GM19043 (cell line): Measurements from ENCODE around the gene PARP15.
"Not testable (repeated sequence)": the region's sequence is repeated elsewhere in the genome, so short reads cannot be mapped to it uniquely, and the experiment has no call there.

Source experiments
- ATAC-seq: cut with Tn5 transposase; IDR thresholded peaks from one replicate; pipeline ENCODE4 v1.9.1; 2021; ENCODE audit warnings: low read depth; ENCODE audit not compliant: unreplicated experiment

The PARP15 gene

DNA sequence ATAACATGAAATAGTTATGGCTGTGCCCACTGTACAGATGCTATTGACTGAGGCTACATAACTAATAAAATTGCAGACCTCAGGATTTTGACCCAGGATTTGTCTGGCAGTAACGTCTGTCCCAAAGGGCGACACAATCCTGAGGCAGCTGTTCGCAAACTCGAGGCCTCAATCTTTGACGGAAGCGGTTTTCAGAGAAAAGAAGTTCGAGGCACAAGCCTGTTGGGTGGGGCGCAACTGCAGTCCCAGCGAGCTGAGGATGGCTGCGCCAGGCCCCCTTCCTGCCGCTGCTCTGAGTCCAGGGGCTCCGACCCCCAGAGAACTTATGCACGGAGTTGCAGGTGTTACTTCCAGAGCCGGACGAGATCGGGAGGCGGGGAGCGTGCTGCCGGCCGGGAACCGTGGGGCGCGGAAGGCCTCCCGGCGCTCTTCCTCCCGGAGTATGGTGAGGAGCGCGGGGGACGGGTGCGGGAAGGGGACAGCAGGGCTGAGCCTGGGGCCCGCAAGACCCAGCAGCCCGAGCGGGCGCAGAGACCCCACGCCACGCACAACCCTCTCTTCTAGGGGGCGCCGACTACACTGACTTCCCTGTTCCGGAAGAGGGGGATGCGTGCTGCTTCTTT lies at the start of gene PARP15:
Gene PARP15, plus strand, starts transcription at position 242 of the 623 bp plus-strand sequence. Its CDS starts 18 bp downstream, at position 260.
- no peak for ATAC-seq

DNA sequence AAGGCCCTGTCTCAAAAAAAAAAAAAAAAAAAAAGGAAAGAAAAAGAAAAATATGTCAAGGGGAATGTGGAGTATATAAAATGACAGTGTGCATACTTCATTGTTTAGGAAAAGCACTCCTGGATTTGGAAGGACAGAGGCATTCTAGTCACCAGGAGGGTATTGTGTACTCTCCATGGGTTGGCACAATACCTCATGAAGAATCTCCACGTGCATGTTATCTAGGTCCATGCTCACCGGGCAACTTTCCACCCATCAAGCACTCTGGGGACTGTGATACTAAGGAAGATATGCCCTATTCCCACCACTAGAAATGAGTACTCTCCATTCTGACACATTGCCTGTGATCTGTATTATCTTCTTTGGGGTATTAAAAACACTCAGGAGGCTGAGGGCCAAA lies 47.3 kb upstream of the PARP15 start:
- no peak for ATAC-seq

DNA sequence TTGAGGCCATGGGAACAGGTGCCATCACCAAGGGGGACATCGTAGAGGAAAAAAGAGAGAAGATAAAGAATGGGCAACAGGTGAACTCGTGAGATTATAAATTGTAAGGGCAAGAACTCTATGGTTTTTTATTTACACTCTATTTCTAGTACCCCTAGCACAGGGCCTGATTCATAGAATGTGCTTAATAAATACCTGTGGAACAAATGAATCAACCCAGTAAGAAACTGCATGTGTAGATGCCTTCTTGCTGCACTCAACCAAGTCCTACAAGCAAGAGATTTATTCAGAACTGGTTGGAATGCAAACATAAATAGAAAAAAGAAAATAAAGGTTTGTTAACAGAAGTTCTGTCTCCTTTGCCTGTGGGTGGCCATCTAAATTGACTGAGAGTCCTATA lies 44.0 kb upstream of the PARP15 start:
- ATAC-seq: no peak

DNA sequence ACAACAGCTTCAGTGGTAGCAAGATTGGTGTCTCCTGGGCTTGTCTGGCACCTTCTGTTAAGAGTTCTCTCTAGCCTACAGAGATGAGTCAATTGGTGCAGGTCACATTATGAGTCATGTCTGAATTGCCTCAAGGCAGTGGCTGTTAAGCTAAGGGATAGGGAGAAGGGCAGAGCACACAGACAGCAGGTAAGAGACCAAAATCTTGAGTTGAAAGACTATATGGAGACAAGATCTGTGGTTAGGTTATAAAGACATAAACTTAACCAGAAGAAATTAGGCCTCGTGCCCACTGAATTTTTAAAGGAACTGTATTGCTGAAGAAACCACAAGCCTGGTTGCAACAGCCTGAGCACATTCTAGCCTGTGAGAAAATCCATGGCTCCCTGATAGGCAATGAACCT lies 43.5 kb upstream of the PARP15 start:
- ATAC-seq: peak; percentile 99

DNA sequence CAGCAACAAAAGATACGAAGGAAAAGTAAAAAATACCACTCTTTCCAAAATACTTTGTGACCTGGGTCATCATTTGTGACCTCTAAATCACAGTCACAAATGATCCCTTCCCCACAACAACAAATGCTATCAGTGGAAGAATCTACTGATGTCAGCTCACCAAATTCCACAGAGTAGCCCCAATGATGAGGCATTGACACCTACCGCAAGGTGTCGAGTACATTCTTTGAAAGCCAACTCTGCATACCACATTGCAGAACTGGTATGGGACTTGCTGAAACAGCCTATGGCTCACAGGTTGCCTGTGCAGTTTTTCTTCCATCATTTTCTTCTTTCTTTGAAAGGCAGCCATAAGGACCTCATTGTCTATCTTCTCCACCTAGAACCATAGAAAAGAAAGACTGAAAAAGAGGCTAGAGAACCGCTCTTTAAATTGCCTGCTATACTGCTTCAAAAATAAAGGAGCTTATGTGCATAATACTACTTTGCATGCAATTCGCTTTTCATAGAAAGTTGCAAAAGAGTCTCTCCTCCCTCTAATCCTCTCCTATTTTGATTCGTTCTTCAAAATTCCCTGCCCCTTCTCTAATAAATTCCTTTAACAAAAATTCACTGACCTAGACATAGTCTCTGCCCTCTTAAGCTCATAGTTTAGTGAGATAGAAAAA lies 41.4 kb upstream of the PARP15 start:
- ATAC-seq: no peak

DNA sequence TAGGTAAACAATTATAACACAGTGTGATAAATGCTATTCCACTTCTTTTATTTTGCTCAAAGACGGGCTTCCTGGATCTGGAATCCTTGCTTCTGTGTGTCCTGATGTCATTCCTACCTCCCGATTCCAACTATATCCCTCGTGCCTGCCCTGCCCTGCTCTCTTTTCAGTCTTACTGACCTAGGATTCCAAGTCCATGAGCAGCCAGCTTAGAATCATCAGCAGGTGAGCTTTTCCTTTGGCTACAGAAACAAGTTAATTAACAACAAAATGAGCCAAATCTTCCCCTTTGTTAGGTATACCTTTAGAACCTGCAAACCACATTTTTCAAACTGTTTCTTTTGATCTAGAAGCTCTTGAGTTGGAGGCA lies 40.8 kb upstream of the PARP15 start:
- no peak for ATAC-seq

DNA sequence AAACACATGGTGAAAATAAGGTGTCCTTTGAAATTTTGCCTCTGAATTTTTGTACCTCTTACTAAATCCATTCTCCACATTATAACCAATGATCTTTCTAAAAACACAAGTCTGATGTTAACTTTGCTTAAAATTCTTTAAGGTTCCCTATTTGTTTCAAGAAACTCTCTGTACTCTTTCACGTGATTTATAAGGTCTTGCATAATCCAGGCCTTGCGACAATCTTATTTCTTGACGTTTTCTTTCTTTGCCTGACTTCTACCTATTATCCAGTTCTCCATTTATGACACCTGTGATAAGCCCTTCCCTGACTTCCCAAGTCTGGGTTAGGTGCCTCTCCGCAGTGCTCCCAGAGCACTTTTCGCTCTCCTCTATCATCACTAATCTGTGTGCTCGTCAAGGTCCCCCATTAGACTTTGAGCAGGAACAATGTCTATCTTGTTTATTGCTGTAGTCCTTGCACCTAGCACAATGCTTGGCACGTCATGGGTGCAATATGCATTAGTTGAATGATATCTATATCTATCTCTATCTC lies 38.4 kb upstream of the PARP15 start:
- no peak for ATAC-seq

DNA sequence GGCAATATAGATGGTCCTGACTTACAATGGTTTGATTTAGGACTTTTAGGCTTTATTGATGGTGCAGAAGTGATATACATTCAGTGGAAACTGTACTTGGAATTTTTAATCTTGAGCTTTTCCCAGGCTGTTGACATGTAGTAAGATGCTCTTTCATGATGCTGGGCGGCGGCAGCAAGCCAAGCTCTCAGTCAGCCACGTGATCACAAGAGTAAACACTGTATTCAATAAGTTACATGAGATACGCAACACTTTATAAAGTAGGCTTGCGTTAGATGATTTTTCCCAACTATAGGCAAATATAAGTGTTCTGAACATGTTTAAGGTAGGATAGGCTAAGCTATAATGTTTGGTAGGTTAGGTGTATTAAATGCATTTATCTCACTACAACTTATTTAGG lies 31.3 kb upstream of the PARP15 start:
- ATAC-seq: no peak

DNA sequence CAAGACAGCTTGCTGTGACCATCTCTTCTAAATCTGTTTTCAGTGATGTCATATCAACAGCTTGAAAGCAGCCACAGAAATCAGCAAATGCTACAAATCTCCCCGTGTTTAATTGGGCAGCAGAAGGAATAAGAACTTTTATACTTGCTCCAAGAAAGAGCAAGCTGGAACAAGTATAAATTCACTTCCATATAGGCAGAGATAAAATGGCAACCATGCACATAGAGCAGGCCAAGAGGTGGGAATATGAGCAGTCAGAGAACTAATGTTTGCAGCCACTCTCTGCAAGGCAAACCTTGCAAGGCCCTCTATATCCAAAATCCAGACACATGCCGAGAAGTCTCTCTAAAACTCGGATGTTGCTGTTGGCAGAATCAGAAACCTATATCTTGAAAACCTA lies 29.4 kb upstream of the PARP15 start:
- ATAC-seq: no peak

DNA sequence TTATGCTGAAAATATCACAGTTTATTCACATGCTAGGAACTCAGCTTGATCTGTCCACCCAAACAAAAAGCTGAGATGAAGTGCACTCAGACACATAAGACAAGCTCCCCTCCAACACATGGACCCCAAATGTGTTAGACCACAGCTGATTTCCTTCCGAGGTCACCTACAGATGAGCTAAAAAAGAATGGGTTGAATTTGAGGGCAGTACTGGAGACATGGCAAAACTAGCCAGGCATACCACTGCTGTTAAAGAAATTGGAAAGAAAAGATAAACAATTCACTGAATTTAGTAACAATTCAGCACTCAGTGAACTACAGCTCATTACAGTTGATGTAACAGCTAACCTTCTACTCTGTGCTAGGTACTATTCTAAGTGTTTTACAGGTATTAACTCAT lies 28.8 kb upstream of the PARP15 start:
- no peak for ATAC-seq

DNA sequence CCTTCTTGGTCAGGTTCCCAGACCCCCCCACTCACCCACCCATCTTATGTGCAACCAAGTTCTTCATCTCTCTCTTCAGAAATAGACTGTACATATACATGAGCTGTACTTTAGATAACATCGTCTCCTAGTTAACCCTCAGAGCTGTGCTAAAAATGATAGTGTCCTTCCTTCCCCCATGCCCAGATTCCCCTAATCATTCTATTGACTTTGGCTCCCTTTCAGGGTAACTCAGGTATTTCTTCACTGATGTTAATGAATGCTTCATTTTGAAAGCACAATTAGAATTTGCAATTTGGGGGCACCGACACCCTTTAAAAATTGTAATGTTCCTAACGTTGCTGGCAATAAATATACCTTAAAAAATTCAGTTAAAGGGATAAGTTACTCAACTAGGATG lies 24.3 kb upstream of the PARP15 start:
- no peak for ATAC-seq

DNA sequence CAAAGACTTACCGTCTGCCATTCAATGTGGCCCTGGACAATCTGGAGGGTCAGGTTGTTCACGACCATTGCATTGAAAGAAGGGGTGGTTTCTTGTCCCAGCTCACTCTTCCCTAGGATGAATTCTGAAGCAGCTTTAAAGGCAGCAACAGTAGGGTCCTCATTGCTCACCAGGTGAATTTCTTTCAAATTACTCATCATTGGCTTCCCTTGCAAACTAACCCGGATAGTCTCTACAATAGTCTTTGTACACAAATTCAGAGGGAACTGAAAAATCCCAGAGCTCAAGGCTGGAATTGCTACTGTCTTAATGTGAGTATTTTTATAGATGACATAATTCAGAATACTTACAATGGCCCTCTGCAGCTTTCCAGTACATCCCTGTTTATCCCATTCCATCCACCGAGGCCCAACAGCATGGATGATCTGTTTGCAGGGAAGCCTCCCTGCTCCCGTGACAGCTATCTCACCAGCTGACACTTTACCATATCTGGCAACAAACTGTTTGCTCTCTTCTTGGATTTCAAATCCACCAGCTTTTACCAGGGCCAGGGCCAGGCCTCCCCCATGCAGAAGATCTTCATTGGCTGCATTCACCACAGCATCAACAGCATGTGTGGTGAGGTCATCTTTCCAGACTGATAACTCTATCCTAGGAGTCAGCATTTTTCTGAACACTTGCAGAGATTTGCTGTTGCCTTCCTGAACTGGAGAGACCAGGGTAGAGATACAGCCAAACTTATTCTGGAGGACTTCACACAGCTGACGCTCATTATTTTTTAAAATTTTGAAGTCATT lies 22.0 kb upstream of the PARP15 start:
- no peak for ATAC-seq

DNA sequence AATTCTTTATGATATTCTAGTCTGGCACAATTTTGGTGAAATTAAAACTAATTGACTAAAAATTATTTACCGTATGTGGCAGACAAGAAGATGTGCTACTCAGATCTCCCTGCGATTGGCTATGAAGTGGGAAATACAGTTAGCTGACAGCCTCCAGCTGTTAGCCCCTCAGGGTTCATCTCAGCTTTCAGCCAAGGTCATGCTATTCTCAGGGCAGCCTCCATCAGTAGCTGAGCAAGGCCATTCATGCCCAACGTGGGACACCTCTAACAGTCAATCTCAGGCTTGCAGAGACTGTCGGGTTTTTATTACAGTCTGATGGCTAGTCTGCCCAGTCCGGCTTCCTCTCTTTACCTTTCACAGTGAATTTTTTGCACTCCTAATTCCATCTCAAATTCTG lies 20.1 kb upstream of the PARP15 start:
- ATAC-seq: no peak

DNA sequence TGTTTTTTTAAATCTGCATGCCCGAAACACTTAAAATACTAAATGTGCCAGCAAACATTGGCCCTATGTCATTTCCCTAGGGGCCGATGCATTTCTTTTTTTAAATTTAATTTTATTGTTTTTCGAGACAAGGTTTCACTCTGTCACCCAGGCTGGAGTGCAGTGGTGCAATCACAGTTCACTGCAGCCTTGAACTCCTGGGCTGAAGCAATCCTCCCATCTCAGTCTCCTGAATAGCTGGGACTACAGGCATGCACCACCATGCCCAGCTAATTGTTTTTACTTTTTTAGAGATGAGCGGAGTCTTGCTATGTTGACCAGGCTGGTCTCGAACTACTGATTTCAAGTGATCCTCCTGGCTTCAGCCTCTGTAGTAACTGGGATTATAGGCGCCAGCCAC lies 18.8 kb upstream of the PARP15 start:
- ATAC-seq: no peak

DNA sequence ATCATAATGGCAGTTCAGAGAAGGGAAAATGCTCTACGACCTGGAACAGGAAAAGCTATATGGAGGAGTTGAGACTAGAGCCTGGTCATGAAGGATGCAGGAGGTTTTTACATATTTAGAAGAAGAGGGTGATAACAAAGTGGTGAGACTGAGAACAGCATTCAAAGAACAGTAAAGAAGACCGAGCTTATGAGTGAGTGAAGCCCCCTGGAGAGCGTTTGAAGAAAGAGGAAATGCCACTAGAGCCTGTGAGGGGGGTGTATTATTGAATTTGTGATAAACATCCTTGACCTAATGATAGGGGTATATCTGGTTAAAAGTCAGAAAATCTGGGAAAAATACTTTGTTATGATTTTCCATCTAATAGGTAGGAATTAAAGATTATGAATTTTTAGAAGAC lies 17.5 kb upstream of the PARP15 start:
- ATAC-seq: no peak

DNA sequence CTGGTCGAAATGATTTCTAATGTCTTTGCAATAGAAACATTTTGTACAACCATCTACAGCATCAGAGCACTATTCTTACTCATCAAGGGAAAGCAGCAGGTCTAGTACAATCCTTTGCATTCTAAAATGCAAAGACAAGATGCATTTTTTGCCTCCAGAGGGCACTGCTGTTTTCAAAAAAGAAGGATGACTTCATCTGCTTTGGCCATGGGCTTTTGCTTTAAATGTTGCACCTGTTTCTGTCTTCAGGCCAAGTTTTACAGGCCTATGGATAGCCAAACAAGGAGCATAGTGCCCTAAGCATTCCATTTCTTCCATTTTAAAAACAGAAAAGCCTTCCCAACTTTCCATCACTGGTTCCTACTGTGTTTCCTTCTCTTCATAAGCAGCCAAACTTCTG lies 16.8 kb upstream of the PARP15 start:
- ATAC-seq: no peak

DNA sequence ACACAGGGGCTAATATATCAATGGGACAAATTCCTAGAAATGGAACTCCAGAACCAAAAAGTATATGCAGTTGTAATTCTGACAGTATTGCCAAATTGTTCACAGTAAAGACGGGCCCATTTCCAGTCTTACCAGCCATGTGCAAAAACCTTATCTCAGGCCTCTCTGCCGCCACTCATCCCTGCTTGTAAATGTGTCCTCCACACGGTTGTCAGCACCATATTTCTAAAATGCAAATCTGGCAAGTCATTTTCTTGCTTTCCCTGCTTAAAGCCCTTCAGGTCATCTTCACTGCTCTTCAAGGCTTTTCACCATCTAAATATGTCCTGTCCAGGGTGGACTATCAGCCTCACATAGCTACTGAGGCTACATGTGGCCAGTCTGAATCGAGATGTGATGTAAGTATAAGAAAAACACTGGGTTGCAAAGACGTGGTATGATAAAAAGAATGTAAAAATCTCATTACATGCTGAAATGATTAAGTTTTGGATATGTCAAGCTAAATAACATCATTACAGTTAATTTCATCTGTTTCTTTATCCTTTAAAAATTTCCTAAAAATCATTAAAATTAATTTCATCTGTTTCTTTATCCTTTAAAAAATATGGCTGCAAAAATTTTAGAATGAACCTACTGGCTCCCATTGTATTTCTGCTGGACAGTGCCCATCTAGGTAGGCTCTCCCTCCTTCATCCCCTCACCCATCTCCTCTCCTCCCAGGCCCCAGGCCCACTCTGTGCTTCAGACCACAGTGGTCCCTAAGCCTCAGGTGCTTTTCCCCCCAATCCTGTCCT lies 14.3 kb upstream of the PARP15 start:
- ATAC-seq: no peak

DNA sequence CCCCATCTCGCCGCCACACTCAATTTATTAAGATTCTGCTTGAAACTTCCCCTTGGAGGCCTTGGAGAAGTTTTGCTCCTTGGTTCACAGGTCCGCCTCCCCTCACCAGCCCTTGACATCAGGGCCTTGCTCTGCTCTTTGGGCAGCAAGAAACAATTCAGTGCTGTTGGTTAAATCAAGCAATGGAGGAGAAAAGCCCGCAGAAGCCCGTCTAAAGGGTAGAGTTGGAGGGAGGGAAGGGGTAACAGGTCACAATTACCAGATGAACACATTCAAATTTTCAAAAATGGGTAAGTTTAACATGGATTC lies 13.8 kb upstream of the PARP15 start:
- no peak for ATAC-seq

DNA sequence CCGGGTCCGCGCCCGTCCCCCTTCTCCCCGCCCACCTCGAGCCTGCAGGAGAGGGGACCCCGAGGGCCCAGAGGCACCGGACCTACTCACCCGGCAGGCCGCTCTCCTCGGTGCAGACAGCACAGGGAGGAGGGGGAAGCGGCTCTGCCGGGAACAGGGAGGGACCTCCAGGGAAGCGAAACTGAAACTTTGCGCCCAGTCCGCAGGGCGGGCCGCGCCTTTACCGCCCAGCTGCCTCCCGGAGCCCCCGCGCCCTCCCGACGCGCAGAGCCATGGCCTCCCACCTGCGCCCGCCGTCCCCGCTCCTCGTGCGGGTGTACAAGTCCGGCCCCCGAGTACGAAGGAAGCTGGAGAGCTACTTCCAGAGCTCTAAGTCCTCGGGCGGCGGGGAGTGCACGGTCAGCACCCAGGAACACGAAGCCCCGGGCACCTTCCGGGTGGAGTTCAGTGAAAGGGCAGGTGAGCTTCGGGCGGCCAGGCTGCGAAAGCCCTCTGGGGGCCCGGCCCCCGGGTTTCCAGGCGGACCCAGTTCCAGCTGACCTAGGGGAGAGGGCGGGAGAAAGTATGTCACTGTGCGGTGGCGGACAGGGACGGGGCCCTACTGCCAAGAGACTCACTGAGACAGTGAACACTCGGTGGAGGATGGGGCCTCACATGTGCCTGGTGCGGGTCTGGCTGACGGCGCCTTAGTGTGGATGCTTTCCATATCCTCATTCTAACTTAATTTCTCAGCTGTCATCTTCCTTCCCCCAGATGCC lies 13.1 kb upstream of the PARP15 start, which contains the start of the genes DTX3L and PARP9:
Gene DTX3L, plus strand, starts transcription at position 184 of the 758 bp plus-strand sequence. Its CDS starts 89 bp downstream, at position 273.
Gene PARP9, minus strand, starts transcription at position 146 of the 758 bp plus-strand sequence. CDS start 4,680 bp downstream, outside the sequence.
- ATAC-seq: peak; percentile 57

DNA sequence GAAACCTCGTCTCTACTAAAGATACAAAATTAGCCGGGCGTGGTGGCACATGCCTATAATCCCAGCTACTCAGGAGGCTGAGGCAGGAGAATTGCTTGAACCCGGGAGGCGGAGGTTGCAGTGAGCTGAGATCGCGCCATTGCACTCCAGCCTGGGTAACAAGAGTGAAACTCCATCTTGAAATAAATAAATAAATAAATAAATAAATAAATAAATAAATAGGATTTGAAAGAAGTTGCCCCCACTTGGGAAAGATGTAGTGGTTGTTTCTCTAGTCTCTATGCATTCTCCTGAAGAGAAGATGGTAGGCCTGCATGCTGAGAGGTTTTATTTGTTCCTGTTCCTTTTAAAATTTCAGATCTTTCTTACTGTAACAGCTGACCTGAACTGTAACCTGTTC lies 9.3 kb upstream of the PARP15 start:
- not testable (repeated sequence) for ATAC-seq
